Suprapubic skin (tissue), 4 donors: Measurements from ENCODE around the gene MAD2L1. TPM values are rescaled to one million over a fixed set of nuclear protein-coding genes. Genes with fewer than 3 reads are reported as not detected.
"Not testable (repeated sequence)": the region's sequence is repeated elsewhere in the genome, so short reads cannot be mapped to it uniquely, and the experiment has no call there.

ENCODE experiments used
- DNase-seq, 2 donors: peaks; one replicate each; pipeline ENCODE4 v3.0.0-alpha.2; 2019; ENCODE audit warnings: low spot score in 2 of 2
- H3K27ac ChIP-seq: fragments of 200-600 bp; sonication (generic); one replicate; pipeline ENCODE4 v1.5.1; 2019
- H3K27me3 ChIP-seq: fragments of 200-600 bp; sonication (generic); one replicate; pipeline ENCODE4 v1.5.1; 2019
- H3K36me3 ChIP-seq: fragments of 200-600 bp; sonication (generic); one replicate; pipeline ENCODE4 v1.5.1; 2019
- H3K4me1 ChIP-seq: fragments of 200-600 bp; sonication (generic); one replicate; pipeline ENCODE4 v1.5.1; 2019
- H3K4me3 ChIP-seq: fragments of 200-600 bp; sonication (generic); one replicate; pipeline ENCODE4 v1.5.1; 2019; ENCODE audit warnings: mild to moderate bottlenecking
- H3K9me3 ChIP-seq: fragments of 200-600 bp; sonication (generic); one replicate; pipeline ENCODE4 v1.5.1; 2019
- CTCF ChIP-seq, 2 donors: fragments of 200-600 bp in 1 of 2; fragments of 450-650 bp in 1 of 2; sonication (generic) in 1 of 2; IDR thresholded peaks; one replicate each; pipeline ENCODE4 v1.5.1; 2016 to 2019; ENCODE audit warnings: antibody characterized with exemption in 2 of 2, mild to moderate bottlenecking in 1 of 2, moderate library complexity in 1 of 2
- EP300 ChIP-seq: sonication (generic); formaldehyde crosslinking; IDR thresholded peaks from one replicate; pipeline ENCODE4 v1.6.1; 2017; ENCODE audit warnings: antibody characterized with exemption
- POLR2A ChIP-seq, 2 donors: fragments of 450-650 bp; IDR thresholded peaks; one replicate each; pipeline ENCODE4 v1.6.1; 2017; ENCODE audit warnings: antibody characterized with exemption in 2 of 2, mild to moderate bottlenecking in 2 of 2, moderate library complexity in 2 of 2
- POLR2AphosphoS5 ChIP-seq, 3 donors: sonication (generic); formaldehyde crosslinking; IDR thresholded peaks; one replicate each; pipeline ENCODE4 v1.6.1; 2017; ENCODE audit warnings: antibody characterized with exemption in 3 of 3
- WGBS: methylation state at CpG from one replicate; pipeline ENCODE4 v1.1.5; 2018; 5-methylcytosine and 5-hydroxymethylcytosine counted together
- total RNA-seq, 4 donors: library from RNA; depleted of rRNA; stranded (reverse); fragments of >200 nt; gene quantifications; one replicate each; pipeline ENCODE4 v1.1.0, GENCODE V29; 2016

The MAD2L1 gene
- total RNA-seq, 4 donors from 2014 or later = 0.68 to 3.0 (median 1.3) TPM

GRCh38 chr4:120070196-120070595, 3.5 kb upstream of the MAD2L1 start:
- TF ChIP-seq CTCF (IDR thresholded peaks at IDR 0.05) (no peak), POLR2AphosphoS5 (IDR thresholded peaks at IDR 0.05) (no peak), POLR2A (IDR thresholded peaks at IDR 0.05) (no peak), EP300 (no peak)
- WGBS = 88% methylated on average over 2 of the region's 2 CpGs
- Histone ChIP-seq H3K27me3 (no peaks in the 10 kb centered on the region), H3K4me3 (no peak overlapping the region), H3K36me3 (no peaks in the 10 kb centered on the region), H3K27ac (no peak overlapping the region), H3K9me3 (no peaks in the 10 kb centered on the region), H3K4me1 (peaks cover 22% of the 10 kb centered on the region)
- no peak for DNase-seq

DNA sequence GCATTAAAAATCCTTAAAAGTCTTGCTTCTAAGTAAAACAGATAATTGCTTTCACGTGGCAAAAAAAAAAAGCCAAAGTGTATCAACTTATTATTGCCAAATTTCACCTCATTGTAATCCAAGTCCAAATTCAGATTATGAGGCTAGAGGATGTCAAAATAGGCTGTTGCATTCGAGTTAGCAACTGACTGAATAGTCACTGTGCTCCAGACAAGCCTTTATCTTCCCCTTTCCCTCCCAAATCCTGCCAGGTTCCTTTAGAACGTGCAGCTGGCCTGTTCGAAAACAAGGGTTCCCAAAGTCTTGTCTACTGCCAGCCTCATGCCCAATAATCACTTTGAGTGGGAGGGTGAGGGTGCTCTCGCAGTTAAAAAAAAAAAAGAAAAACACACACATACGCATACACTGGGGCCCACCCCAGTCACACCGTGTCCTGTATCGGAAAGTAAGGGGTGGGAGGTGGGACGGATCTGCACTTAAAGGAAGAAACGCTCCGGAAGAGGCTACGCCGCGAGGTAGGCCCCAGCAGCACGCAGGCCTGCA, 603 bp downstream of the MAD2L1 start:
- WGBS = under 1% methylated on average over 14 of the region's 15 CpGs
- H3K4me1 ChIP-seq = peaks cover 22% of the 10 kb centered on the region
- no peak for TF ChIP-seq POLR2A (IDR thresholded peaks at IDR 0.05)
- no peak for TF ChIP-seq CTCF (IDR thresholded peaks at IDR 0.05)
- TF ChIP-seq EP300 = no peak
- TF ChIP-seq POLR2AphosphoS5 (IDR thresholded peaks at IDR 0.05) = no peak
- H3K9me3 ChIP-seq = no peaks in the 10 kb centered on the region
- H3K36me3 ChIP-seq = no peaks in the 10 kb centered on the region
- H3K27me3 ChIP-seq = no peaks in the 10 kb centered on the region
- peak overlapping the region; percentile 74 for H3K4me3 ChIP-seq
- DNase-seq = no peak
- H3K27ac ChIP-seq = peak overlapping the region; percentile 94

- no peaks in the 10 kb centered on the region for H3K27me3 ChIP-seq
- no peak for DNase-seq
- TF ChIP-seq POLR2A (IDR thresholded peaks at IDR 0.05) (no peak), EP300 (no peak), POLR2AphosphoS5 (IDR thresholded peaks at IDR 0.05) (no peak), CTCF (IDR thresholded peaks at IDR 0.05) (no peak)
- H3K36me3 ChIP-seq = no peaks in the 10 kb centered on the region
- H3K4me3 ChIP-seq = no peak overlapping the region
- H3K4me1 ChIP-seq = peaks cover 22% of the 10 kb centered on the region
- WGBS = 45% methylated on average over 5 of the region's 5 CpGs
- H3K27ac ChIP-seq = no peak overlapping the region
- H3K9me3 ChIP-seq = no peaks in the 10 kb centered on the region
Observed at GRCh38 chr4:120064887-120065286, 1.8 kb downstream of the MAD2L1 start.

DNA sequence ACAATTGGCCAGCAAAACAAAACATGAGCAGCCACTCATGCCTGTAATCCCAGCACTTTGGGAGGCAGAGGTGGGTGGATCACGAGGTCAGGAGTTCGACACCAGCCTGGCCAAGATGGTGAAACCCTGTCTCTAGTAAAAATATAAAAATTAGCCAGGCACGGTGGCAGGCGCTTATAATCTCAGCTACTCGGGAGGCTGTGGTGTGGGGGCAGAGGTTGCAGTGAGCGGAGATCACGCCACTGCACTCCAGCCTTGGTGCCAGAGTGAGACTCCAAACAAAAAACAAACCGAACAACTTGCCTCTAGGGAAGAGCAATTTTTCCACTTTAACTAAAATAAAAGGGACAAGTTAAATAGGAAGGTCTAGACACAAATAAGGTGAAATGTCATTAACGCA, 2.9 kb downstream of the MAD2L1 start:
- H3K4me1 ChIP-seq = peaks cover 20% of the 10 kb centered on the region
- DNase-seq, H3K9me3 ChIP-seq, H3K27me3 ChIP-seq, H3K27ac ChIP-seq, H3K4me3 ChIP-seq, H3K36me3 ChIP-seq: not testable (repeated sequence)
- WGBS = 92% methylated on average over 9 of the region's 9 CpGs

GRCh38 chr4:120062663-120063195, 3.9 kb downstream of the MAD2L1 start:
- H3K36me3 ChIP-seq = no peaks in the 10 kb centered on the region
- WGBS = 69% methylated on average over 5 of the region's 5 CpGs
- no peaks in the 10 kb centered on the region for H3K9me3 ChIP-seq
- H3K4me3 ChIP-seq = no peak overlapping the region
- no peak overlapping the region for H3K27ac ChIP-seq
- TF ChIP-seq POLR2AphosphoS5 (IDR thresholded peaks at IDR 0.05) (no peak), EP300 (no peak), POLR2A (IDR thresholded peaks at IDR 0.05) (no peak), CTCF (IDR thresholded peaks at IDR 0.05) (no peak)
- H3K27me3 ChIP-seq = no peaks in the 10 kb centered on the region
- no peak for DNase-seq
- H3K4me1 ChIP-seq = peaks cover 12% of the 10 kb centered on the region

DNA sequence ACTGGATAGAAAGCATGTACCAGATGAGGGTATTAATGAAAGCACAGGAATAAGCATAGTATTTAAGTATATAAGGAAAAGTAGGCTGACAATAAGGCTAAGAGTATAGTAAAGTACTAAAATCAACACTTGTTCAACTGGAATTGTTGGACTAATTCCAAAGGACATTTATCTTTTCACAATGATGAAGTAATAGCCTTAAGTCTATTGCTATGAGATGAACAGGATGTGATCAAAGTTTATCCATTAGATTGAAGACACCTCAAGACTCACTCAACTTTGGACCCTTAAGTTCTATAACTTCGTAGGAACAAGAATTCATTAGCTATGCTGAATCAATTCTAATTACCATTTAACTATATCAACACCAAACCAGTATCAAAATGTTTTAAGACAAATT, 7.6 kb downstream of the MAD2L1 start:
- no peak for TF ChIP-seq POLR2A (IDR thresholded peaks at IDR 0.05)
- TF ChIP-seq POLR2AphosphoS5 (IDR thresholded peaks at IDR 0.05) = no peak
- TF ChIP-seq EP300 = no peak
- no peak for TF ChIP-seq CTCF (IDR thresholded peaks at IDR 0.05)
- Histone ChIP-seq H3K27me3 (no peaks in the 10 kb centered on the region), H3K36me3 (no peaks in the 10 kb centered on the region), H3K9me3 (no peaks in the 10 kb centered on the region), H3K4me3 (no peak overlapping the region), H3K27ac (no peak overlapping the region), H3K4me1 (no peaks in the 10 kb centered on the region)
- WGBS = 80% methylated on average over 1 of the region's 1 CpG
- DNase-seq = no peak
